Measurements from ENCODE around the gene HACD4.

HACD4 gene, protein sequence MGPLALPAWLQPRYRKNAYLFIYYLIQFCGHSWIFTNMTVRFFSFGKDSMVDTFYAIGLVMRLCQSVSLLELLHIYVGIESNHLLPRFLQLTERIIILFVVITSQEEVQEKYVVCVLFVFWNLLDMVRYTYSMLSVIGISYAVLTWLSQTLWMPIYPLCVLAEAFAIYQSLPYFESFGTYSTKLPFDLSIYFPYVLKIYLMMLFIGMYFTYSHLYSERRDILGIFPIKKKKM

DNA sequence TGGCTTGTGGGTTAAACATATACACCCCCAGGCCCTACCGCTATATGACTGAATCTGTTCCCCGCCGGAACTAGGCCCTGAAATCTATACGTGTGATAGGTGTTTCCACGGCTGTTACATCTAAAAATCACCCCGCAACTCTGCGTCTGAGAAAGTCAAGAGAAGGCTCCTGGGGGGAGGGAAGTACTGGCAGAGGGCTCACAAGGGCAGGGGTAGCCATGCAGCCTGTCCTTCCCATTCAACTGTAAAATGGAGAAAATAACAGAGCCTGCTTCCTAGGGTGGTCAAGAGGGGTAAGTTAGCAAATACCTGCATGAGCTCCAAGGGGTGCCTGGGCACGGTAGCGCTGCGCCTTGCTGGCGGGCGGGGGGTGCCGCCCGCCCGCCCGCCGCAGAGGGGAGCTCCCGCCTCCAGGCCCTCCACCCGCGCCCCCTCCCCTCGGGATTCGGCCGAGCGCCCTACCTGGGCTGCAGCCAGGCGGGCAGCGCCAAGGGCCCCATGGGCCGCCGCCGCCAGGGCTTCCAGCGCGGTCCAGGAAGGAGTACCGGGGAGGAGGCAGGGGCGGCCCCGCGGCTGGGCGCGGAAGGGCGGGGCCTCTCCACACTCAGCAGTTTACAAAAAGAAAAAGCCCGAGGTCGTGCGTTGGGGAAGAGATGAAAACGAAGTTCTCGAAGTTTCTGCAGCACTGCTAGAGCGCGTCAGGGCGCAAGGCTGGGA lies at the start of gene HACD4:
HACD4 (minus strand) TSS at position 550 of the 717 bp plus-strand sequence; CDS start at position 500, 50 bp downstream.
- no peak for DNase-seq (ENCODE audit: insufficient read length, low spot score)
- no peak for FAIRE-seq

DNA sequence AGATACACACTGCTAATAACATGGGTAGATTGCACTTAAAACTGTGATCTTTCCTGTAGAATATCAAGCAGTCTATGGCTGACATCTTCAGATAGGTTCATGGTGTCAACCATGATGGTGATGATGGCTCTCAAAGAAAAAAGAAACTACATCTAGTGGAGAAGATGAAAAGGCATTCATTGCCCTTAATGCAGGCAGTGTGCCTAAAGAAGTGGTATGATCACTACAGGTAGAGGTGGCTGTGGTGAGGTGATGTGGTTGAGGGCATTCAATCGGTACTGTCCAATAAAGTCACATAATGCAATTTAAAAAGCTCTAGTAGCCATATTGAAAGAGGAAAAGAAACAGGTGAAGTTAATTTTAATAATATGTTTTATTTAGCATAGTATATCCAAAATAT lies 49.4 kb upstream of the HACD4 start:
- no peak for FAIRE-seq
- no peak for DNase-seq (ENCODE audit: insufficient read length, low spot score)

DNA sequence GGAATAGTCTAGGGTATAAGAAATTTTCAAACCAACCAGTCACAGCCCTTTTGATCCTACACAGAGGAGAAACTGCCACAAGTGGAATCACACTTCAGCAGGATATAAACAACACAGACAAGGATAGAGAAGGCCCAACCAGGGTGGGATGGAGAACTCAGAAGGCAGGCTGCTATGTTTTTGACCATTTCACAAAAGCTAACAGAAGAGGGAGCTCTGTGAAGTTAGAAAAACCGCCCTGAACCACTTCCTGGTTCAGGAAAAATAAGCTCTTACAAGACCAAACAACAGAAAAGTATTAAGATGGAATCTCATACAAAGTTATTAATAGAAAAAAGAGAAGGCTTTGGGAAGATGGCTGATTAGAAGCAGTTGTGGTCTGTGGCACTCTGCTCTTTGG lies 47.3 kb upstream of the HACD4 start:
- no peak for DNase-seq (ENCODE audit: insufficient read length, low spot score)
- FAIRE-seq = no peak

DNA sequence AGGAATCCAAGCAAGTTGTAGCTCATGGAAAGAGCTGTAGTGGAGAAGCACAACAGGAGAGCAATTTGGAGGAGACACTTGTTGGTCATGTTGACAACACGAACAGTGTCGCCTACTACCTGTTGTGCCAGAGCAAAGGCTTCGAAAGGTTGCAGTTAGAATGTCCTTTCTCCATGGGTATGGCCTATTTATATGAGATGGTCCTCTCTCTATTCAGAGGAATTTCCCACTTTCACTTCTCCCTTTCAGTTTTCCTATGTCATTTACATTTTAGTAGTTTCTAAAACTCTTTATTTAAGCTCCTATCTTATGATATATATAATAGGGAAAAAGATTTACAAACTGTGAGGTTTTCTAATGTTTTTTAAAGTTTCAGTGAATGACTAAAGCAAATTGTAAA lies 46.3 kb upstream of the HACD4 start, which contains the start of gene IFNB1:
IFNB1 (minus strand) TSS at position 162 of the 400 bp plus-strand sequence; CDS start at position 89, 73 bp downstream.
- FAIRE-seq = no peak
- no peak for DNase-seq (ENCODE audit: insufficient read length, low spot score)

DNA sequence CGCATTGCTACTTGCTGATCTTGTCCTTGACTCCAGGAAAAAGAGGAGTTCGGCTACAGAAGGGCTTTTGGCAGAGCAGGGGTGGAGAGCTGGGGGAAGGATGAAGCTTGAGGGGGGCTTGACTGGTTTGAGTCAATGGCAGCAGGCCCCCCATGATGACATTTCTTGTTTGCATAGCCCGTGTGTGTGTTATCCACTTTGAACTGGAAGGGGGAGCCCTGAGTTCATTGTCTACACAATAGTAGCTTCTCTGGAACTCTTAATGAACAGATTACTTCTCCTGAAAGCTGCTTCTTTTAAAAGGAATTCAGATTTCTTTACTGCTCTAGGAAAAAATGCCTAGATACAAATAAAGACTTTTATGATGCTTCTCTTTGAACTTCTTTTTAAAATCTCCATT lies 44.0 kb upstream of the HACD4 start:
- DNase-seq (ENCODE audit: insufficient read length, low spot score) = no peak
- no peak for FAIRE-seq

DNA sequence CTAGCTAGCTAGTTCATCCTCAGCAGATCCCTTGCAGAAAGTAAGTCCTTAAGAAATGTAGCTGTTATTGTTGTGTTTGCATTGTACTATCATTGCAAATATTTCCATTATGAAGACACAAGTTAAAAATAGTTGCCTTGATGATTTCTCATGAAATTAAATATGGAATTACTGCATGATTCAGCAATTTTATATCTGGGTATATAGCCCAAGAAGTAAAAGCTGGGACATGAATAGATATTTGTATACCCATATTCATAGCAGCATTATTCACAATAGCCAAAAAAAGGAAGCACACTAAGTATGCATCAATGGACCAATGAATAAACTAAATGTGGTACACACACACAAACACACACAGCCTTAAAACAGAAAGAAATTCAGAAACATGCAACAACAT lies 39.5 kb upstream of the HACD4 start:
- DNase-seq (ENCODE audit: insufficient read length, low spot score) (no peak), FAIRE-seq (no peak)

DNA sequence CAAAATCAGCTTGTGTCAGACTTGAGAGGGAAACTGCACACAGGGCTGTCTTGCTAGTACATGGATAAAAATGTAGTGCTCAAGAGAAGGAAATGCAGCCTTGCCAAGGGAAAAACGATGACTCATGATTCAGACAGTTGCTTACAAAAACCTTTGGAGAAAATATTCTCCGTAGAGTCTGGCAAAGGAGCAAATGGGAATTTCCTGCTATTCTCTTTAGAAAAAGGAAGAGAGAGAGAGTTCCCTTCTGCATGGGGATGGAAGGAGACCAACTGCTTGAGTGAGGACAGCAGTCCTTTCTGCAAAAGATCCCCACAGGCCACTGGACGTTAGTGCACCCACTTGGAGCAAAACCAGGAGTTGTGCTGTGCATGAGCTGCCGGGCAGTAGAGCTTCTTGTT lies 38.7 kb upstream of the HACD4 start:
- FAIRE-seq (no peak), DNase-seq (ENCODE audit: insufficient read length, low spot score) (peak; percentile 13)

DNA sequence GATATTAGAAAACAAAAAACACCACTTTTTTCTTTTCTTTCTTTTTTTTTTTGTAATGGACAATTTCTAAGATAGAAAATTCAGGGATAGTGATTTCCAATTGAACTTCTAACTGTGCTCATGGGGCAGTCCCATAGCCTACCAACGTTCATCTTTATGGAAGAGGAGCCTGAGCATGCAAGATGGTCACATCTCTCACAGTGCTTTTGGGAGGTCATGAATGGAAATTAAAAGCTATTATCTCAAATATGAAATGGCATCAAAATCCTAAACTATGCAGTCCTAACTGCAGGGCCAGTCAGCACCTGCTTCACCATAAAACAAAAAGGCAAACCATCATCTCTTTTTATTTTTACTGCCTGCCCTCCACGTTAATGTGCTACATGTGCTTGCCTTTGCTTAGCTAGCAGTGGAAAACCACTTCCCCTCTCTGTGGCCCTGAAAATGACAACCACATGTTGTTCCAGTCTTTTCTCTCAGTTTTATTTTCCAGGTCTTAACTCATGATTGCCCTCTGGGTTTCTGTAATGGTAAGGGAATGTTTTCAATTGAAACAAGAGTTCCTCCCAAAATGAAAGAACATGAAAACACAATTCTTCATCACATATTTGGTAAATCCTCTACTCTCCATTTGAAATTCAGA lies 29.6 kb upstream of the HACD4 start:
- FAIRE-seq (no peak), DNase-seq (ENCODE audit: insufficient read length, low spot score) (no peak)

DNA sequence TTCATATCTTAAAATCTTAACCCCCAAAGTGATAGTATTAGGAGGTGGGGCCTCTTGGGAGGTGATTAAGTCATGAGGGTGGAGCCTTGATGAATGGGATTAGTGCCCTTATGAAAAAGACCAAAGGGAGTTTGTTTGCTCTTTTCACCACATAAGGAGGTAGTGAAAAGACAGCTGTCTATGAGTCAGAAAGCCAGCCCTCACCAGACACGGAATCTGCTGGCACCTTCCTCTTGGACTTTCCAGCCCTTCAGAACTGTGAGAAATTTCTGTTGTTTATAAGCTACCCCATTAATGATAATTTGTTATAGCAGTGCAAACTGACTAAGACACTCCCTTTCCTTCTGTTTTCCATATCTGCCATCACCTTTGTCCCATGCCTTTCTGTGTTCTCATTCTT lies 25.5 kb upstream of the HACD4 start:
- FAIRE-seq (no peak), DNase-seq (ENCODE audit: insufficient read length, low spot score) (no peak)

DNA sequence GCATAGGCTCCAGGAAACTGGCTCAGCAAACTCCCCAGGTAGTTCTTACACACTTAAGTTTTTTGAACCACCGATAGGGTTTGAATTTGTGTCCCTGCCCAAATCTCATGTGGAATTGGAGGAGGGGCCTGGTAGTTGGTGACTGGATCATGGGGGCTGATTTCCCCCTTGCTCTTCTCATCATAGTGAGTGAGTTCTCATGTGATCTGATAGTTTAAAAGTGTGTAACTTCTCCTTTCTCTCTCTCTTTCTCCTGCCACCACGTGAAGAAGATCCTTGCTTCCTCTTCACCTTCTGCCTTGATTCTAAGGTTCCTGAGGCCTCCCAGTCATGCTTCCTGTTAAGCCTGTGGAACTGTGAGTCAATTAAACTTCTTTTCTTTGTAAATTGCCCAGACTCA lies 22.4 kb upstream of the HACD4 start:
- DNase-seq (ENCODE audit: insufficient read length, low spot score) = no peak

DNA sequence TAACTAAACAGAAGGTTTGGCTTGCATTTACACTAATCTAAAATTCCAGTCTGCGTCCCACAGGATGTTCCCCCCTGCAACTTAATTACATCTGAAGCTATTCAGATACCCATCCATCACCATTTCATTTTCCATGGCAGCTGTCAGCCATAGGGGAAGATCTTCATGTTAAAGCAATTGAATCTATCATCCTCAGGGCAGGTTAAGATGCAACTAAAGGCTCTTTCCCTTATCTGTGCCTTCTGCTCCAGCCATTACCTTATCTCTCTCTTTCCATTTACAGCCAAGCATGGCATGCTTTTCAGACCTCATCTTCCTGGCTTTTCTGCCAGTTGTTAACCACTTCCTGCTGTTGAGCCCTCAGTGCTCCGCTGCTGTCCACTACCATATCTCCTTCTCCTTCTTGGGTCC lies 15.8 kb upstream of the HACD4 start:
- DNase-seq (ENCODE audit: insufficient read length, low spot score) (no peak), FAIRE-seq (no peak)

More for the DNA sequence above, 22.4 kb upstream of the HACD4 start:
- FAIRE-seq = no peak

DNA sequence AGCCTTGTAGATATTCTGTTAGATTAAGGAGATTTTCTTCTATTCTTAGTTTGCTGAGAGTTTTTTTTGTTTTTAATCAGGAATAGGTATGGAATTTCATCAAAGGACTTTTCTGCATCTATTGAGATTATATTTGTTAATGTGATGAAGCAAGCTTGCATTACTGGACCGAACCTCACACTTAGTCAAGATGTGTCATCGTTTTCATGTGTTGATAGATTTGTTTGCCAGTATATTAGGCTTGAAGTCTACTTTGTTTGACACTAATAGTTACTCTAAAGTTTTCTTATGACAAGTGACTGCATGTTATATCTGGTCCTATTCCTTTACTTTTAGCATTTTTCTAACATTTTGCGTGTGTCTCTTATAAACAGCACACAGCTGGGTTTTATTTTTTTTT lies 12.4 kb upstream of the HACD4 start:
- DNase-seq (ENCODE audit: insufficient read length, low spot score) (no peak), FAIRE-seq (no peak)

DNA sequence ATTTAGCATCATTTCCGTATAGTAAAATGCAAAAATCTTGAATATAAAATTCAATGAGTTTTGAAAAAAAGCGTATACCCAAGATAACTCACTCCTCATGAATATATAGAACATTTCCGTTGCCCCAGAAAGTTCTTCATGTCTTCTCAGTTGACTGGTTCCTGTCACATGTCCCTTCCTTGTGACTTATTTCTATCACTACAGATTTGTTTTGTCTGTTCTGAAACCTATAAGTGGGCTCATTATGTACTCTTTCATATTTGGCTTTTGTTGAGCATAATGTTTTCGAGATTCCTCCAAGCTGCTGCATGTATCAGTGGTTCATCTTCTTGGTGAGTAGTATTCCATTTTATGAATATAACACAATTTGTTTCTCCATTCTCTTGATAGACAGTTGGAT lies 11.0 kb upstream of the HACD4 start:
- DNase-seq (ENCODE audit: insufficient read length, low spot score) = no peak
- no peak for FAIRE-seq

DNA sequence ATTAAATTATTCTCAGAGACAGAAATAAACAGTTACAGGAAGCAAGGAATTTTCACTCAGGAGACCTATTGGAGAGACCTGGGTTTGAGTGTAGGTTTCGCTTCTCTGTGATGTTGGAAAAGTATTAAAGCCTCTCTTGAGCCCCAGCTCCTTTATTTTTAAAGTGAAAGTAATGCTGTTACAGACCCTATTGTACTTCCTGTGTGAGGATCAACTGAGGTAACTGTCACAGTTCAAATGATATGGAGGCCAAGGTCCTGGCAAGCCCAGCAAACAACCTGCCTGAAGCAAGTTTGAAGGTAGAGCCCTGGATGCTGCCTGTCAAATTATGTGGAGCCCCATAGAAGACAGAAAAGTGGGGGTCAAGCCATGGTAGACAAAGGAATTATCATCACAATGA lies 7.9 kb upstream of the HACD4 start:
- DNase-seq (ENCODE audit: insufficient read length, low spot score) = no peak
- FAIRE-seq = no peak

DNA sequence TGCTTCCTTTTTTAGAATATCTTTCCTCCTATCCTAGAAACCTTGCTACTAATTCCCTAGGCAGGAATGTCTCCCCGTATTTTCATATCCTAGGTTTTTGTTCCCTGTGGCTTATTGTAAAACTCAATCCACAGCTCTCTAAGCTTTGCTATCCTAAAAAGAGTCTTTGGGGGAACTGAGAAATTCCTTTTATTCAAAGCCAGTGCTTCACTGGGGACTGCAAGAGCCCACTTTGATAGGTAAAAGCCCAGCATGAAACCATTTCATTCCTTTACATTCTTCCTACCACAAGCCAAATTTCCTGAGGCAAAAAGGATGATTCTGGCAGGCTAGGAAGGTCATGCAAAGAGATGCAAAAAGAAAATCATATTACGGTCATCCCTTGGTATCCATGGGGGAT lies 5.8 kb upstream of the HACD4 start:
- FAIRE-seq (no peak), DNase-seq (ENCODE audit: insufficient read length, low spot score) (no peak)

DNA sequence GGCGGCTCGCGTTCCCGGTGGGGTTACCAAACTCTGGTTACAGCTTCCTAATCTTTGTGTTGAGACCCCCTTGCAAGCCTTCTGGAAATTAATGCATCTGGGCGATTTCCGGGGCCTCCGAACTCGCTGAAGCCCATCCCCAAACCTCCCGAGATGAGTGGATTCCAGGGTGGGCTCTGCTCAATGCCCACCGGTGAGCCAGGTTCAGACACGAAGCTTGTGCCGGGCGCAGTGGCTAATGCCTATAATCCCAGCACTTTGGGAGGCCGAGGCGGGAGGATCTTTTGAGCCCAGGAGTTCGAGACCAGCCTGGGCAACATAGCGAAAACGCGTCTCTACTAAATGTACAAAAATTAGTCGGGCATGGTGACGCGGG lies 356 bp upstream of the HACD4 start:
- no peak for FAIRE-seq
- no peak for DNase-seq (ENCODE audit: insufficient read length, low spot score)

DNA sequence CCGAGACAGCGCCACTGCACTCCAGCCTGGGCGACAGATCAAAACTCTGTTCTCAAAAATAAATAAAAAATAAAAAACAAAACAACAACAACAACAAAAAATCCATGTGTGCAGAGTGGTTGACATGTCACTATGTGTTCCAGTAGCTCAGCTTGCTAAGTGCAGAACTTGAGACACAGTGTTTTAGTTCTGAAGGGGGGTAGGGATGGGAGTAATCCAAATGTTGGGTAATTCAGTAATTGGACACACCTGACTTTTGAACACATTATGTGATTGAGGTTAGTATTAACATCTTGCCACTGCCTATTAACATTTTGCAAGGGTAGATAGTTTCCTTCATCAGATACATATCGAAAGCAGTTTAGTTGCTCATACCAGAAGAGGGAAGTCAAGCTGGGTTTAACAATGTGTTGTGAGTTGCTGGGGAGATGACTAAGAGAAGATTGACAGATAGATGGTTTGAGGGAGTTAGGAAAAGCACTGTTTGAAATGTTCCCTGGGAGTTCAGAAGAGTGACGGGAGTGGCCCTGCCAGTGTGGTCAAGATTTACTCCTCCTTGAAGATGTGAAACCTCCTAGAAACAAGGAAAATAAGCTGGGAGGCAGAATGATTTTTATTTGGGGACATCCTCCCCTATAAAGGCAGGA lies 928 bp downstream of the HACD4 start:
- DNase-seq (ENCODE audit: insufficient read length, low spot score) (no peak), FAIRE-seq (no peak)

DNA sequence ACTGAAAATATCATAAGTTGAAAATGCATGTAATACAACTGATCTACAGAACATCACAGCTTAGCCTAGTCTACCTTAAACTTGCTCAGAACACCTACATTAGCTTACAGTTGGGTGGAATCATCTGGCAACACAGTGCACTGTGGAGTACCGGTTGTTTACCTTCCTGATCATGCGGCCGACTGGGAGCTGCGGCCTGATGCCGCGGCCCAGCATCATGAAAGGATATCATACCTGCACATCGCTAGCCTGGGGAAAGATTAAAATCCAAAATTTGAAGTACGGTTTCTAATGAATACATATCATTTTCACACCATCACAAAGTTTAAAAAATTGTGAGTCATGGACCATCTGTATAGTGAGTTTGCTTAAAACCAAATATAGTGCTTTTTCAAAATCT lies 1.8 kb downstream of the HACD4 start:
- DNase-seq (ENCODE audit: insufficient read length, low spot score) = no peak
- no peak for FAIRE-seq

DNA sequence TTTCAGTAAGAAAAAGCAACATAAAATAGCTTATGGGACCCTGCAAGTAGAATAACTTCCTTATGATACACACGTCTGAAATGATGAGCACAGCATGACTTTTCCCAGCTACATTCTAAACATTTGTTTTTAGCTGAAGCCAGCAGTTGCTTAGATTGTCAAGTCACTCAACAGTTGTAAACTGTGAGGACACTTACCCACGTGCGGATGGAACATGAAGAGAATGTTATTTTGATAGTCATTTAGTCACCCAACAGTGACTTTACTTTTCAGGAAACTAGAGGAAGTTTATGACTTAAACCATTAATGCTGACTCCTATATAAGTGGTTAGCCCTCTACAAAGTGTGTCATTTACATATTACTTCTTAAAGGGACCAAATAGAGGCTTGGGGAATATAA lies 3.0 kb downstream of the HACD4 start:
- no peak for DNase-seq (ENCODE audit: insufficient read length, low spot score)

DNA sequence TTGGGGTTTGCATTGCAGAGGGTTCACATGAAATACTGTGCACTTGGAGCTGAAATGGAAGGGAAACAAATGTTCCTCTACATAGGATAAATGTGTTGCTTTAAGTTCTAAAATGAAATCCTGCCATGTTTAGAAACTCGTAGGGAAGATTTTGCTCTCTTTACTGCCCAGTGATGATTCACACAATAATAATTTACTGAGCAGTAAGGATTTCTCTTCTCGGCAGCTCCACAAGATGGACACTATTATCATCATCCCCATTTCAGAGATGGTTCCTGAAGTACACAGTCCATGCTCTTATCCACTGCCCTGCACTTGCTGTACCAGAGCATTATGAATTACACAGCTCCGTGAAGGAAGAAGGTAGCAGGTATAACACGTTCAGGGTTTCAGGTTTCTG lies 4.1 kb downstream of the HACD4 start:
- DNase-seq (ENCODE audit: insufficient read length, low spot score) (no peak), FAIRE-seq (no peak)

More for the DNA sequence above, 3.0 kb downstream of the HACD4 start:
- no peak for FAIRE-seq

DNA sequence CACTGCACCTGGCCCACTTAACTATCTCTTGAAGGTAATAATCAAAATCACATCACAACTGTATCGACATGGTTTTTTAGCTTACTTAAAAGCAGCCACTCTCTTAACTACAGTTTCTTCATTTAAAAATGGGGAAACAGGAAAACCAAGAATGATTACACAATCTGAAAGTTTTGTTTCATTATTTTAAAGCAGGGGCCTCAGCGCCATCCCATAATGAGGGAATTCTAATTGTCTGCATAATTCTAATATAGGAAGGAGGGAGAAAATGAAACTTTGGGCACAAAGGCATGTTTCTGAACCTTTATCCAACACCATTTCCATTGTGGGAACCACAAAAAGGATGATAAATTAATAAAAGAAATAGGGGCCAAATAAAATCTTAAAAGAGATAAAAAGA lies 7.6 kb downstream of the HACD4 start:
- FAIRE-seq = no peak
- DNase-seq (ENCODE audit: insufficient read length, low spot score) = no peak

DNA sequence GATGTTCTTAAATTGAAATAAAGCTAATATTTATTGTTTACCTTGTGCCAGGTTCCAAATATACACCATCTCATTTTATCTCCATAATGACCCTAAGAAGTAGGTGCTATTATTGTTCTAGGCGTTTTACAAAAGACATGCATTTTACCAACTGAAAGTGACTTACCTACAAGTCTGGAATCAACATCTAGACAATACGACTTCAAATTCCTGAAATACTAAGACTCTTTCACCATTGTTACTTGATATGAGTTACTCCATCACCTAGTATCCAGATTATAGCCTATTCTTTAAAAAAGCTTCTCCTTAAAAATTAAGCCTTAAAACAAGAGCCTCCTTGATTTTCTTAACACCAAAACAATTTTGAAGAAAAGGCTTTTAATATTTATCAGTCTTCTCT lies 13.3 kb downstream of the HACD4 start:
- FAIRE-seq (no peak), DNase-seq (ENCODE audit: insufficient read length, low spot score) (no peak)
